H9 (cell line): ENCODE measurements around the gene SCG2. TPM values are rescaled to one million over a fixed set of nuclear protein-coding genes. Genes with fewer than 3 reads are reported as not detected.

ENCODE experiments used
- DNase-seq: peaks from one replicate; pipeline ENCODE4 v3.0.0-alpha.2; 2017
- H2AFZ ChIP-seq: one replicate; pipeline ENCODE4 v1.6.1; 2013; ENCODE audit warnings: mild to moderate bottlenecking, low read length, control low read depth, moderate library complexity
- H2AK5ac ChIP-seq: 2 replicates; pipeline ENCODE4 v1.6.1; 2013; ENCODE audit warnings: low read length, control low read depth, mixed read lengths; ENCODE audit not compliant: insufficient read length
- H2BK120ac ChIP-seq: one replicate; pipeline ENCODE4 v1.6.1; 2013; ENCODE audit warnings: low read depth, mild to moderate bottlenecking, low read length, control low read depth, inconsistent platforms; ENCODE audit not compliant: poor library complexity, severe bottlenecking
- H2BK12ac ChIP-seq: 2 replicates; pipeline ENCODE4 v1.6.1; 2013; ENCODE audit warnings: low read length, control low read depth, mixed read lengths, low read depth; ENCODE audit not compliant: insufficient read length
- H2BK15ac ChIP-seq: 2 replicates; pipeline ENCODE4 v1.6.1; 2013; ENCODE audit warnings: low read depth, low read length, control low read depth
- H2BK20ac ChIP-seq: one replicate; pipeline ENCODE4 v1.6.1; 2013; ENCODE audit warnings: low read depth, mild to moderate bottlenecking, low read length, control low read depth, inconsistent platforms; ENCODE audit not compliant: poor library complexity, severe bottlenecking
- H2BK5ac ChIP-seq: 2 replicates; pipeline ENCODE4 v1.6.1; 2013; ENCODE audit warnings: low read length, control low read depth, mixed read lengths; ENCODE audit not compliant: insufficient read length
- H3K14ac ChIP-seq: 2 replicates; pipeline ENCODE4 v1.6.1; 2013; ENCODE audit warnings: low read length, control low read depth; ENCODE audit not compliant: insufficient read depth
- H3K18ac ChIP-seq: 2 replicates; pipeline ENCODE4 v1.6.1; 2013; ENCODE audit warnings: low read depth, mild to moderate bottlenecking, mixed read lengths, low read length, control low read depth; ENCODE audit not compliant: insufficient read length
- H3K23ac ChIP-seq: 2 replicates; pipeline ENCODE4 v1.6.1; 2013; ENCODE audit warnings: low read length, control low read depth, mixed read lengths, low read depth; ENCODE audit not compliant: insufficient read length
- H3K23me2 ChIP-seq: 2 replicates; pipeline ENCODE4 v1.6.1; 2013; ENCODE audit warnings: low read depth, mild to moderate bottlenecking, mixed read lengths, low read length, control low read depth; ENCODE audit not compliant: insufficient read length, poor library complexity, severe bottlenecking
- H3K27ac ChIP-seq: 2 replicates; pipeline ENCODE4 v1.5.1; 2013; ENCODE audit warnings: low read length, control low read depth, mixed read lengths, low read depth; ENCODE audit not compliant: insufficient read length
- H3K27me3 ChIP-seq: 2 replicates; pipeline ENCODE4 v1.6.1; 2013; ENCODE audit warnings: low read length, control low read depth, inconsistent platforms; ENCODE audit not compliant: insufficient read depth
- H3K4ac ChIP-seq: 2 replicates; pipeline ENCODE4 v1.6.1; 2013; ENCODE audit warnings: low read depth, mild to moderate bottlenecking, control low read depth, inconsistent platforms, low read length, moderate library complexity
- H3K4me1 ChIP-seq: 2 replicates; pipeline ENCODE4 v1.6.1; 2013; ENCODE audit warnings: low read length, control low read depth, inconsistent platforms; ENCODE audit not compliant: insufficient read depth
- H3K4me2 ChIP-seq: 2 replicates; pipeline ENCODE4 v1.6.1; 2013; ENCODE audit warnings: low read length, control low read depth, mixed read lengths; ENCODE audit not compliant: insufficient read length, insufficient read depth
- H3K56ac ChIP-seq: 2 replicates; pipeline ENCODE4 v1.6.1; 2013; ENCODE audit warnings: low read depth, mild to moderate bottlenecking, mixed read lengths, low read length, control low read depth; ENCODE audit not compliant: insufficient read length
- H3K79me1 ChIP-seq: 2 replicates; pipeline ENCODE4 v1.6.1; 2013; ENCODE audit warnings: low read depth, mild to moderate bottlenecking, moderate library complexity, low read length, control low read depth, inconsistent platforms; ENCODE audit not compliant: insufficient read depth, poor library complexity, severe bottlenecking
- H3K79me2 ChIP-seq: 2 replicates; pipeline ENCODE4 v1.6.1; 2013; ENCODE audit warnings: low read length, control low read depth, inconsistent platforms; ENCODE audit not compliant: insufficient read depth
- H3K9ac ChIP-seq: 2 replicates; pipeline ENCODE4 v1.6.1; 2013; ENCODE audit warnings: low read length, control low read depth, mixed read lengths; ENCODE audit not compliant: insufficient read length; ENCODE audit errors: extremely low read depth
- H3K9me3 ChIP-seq: one replicate; pipeline ENCODE4 v1.6.1; 2013; ENCODE audit warnings: low read depth, low read length, inconsistent platforms; ENCODE audit not compliant: control insufficient read depth
- H3T11ph ChIP-seq: one replicate; pipeline ENCODE4 v1.6.1; 2013; ENCODE audit warnings: mild to moderate bottlenecking, low read length, control low read depth, inconsistent platforms
- H4K20me1 ChIP-seq: one replicate; pipeline ENCODE4 v1.6.1; 2013; ENCODE audit not compliant: control insufficient read depth, insufficient read length, insufficient read depth
- H4K5ac ChIP-seq: 2 replicates; pipeline ENCODE4 v1.6.1; 2013; ENCODE audit warnings: low read depth, mild to moderate bottlenecking, mixed read lengths, low read length, control low read depth; ENCODE audit not compliant: insufficient read length
- H4K8ac ChIP-seq: replicated peaks from 2 replicates; pipeline ENCODE4 v1.6.1; 2013; ENCODE audit warnings: low read length, control low read depth, mixed read lengths, low read depth; ENCODE audit not compliant: insufficient read length
- H4K91ac ChIP-seq: 2 replicates; pipeline ENCODE4 v1.6.1; 2013; ENCODE audit warnings: low read depth, mild to moderate bottlenecking, moderate library complexity, mixed read lengths, low read length, control low read depth; ENCODE audit not compliant: insufficient read length
- H3K27ac Mint-ChIP-seq, 3 experiments: 2 replicates in 2 of 3; 3 replicates in 1 of 3; pipeline ENCODE4 v1.8.0; 2020 to 2021; ENCODE audit warnings: mixed read lengths in 3 of 3, mild to moderate bottlenecking in 1 of 3, moderate library complexity in 1 of 3
- H3K27me3 Mint-ChIP-seq: 2 replicates; pipeline ENCODE4 v1.8.0; 2021; ENCODE audit warnings: low read depth, mild to moderate bottlenecking, moderate library complexity, mixed read lengths
- H3K36me3 Mint-ChIP-seq, 3 experiments: 2 replicates in 2 of 3; 3 replicates in 1 of 3; pipeline ENCODE4 v1.8.0; 2020 to 2021; ENCODE audit warnings: low read depth in 3 of 3, mixed read lengths in 3 of 3; ENCODE audit not compliant: insufficient read depth in 1 of 3
- H3K4me1 Mint-ChIP-seq, 2 experiments: 2 replicates each; pipeline ENCODE4 v1.8.0; 2020; ENCODE audit warnings: mixed read lengths in 2 of 2
- H3K4me3 Mint-ChIP-seq, 2 experiments: 2 replicates in 1 of 2; 3 replicates in 1 of 2; pipeline ENCODE4 v1.8.0; 2020 to 2021; ENCODE audit warnings: mild to moderate bottlenecking in 2 of 2, mixed read lengths in 2 of 2, moderate library complexity in 1 of 2
- H3K9me3 Mint-ChIP-seq, 2 experiments: 2 replicates in 1 of 2; 3 replicates in 1 of 2; pipeline ENCODE4 v1.8.0; 2020; ENCODE audit warnings: mild to moderate bottlenecking in 2 of 2, mixed read lengths in 2 of 2, moderate library complexity in 1 of 2
- WGBS: extraction: QIAGEN DNeasy Blood & Tissue Kit; methylation state at CpG from one replicate; pipeline ENCODE4 v1.1.7; 2013; ENCODE audit warnings: missing lambda C conversion rate, low lambda C conversion rate, mixed read lengths; ENCODE audit not compliant: insufficient read length; ENCODE audit errors: extremely low coverage; 5-methylcytosine and 5-hydroxymethylcytosine counted together
- total RNA-seq: library from RNA; stranded (reverse); gene quantifications from 2 replicates; pipeline ENCODE4 v1.2.1, GENCODE V29; 2021
- TF ChIP-seq, protein P1 (sequence below): fragments of 200-600 bp; sonication (generic); conservative IDR thresholded peaks from 3 replicates; pipeline ENCODE4 v1.8.0; 2021; ENCODE audit warnings: antibody characterized with exemption, mild to moderate bottlenecking

Gene SCG2
- total RNA-seq, 1 experiment from 2014 or later = 4.4 TPM

DNA sequence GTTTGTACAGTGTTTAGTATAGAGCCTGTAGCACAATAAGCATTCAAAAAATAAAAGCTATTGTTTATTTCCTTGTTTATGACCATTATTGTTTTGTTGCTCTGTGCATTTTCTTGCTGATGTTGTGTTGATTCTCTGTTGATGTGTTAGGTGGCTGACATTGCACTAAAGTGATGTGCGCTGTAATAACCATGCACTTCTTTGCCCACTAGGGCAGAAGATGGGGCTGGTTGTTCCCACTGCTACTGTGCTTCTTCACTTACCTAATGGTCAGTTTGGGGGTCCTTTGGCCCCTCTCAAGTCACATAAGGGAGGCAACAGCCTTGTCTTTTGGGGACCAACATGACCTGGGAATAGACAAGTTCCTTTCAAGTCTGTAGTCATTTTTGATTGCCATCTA lies 6.0 kb downstream of the SCG2 start:
- no peaks in the 10 kb centered on the region for H3K27me3 Mint-ChIP-seq
- Histone ChIP-seq H2BK15ac (no peak overlapping the region), H2BK12ac (no peak overlapping the region), H3K23me2 (no peaks in the 10 kb centered on the region), H2AK5ac (no peak overlapping the region), H3K4me2 (no peak overlapping the region), H3K4me1 (no peaks in the 10 kb centered on the region), H3K23ac (no peak overlapping the region), H3K18ac (no peak overlapping the region), H3T11ph (no peak overlapping the region), H2AFZ (no peak overlapping the region), H4K91ac (no peak overlapping the region), H3K9me3 (no peaks in the 10 kb centered on the region), H3K14ac (no peak overlapping the region), H4K20me1 (no peaks in the 10 kb centered on the region), H4K8ac (no peak overlapping the region), H2BK120ac (no peak overlapping the region), H3K79me2 (no peaks in the 10 kb centered on the region), H3K27ac (no peak overlapping the region), H3K9ac (no peak overlapping the region), H3K79me1 (no peaks in the 10 kb centered on the region), H4K5ac (no peak overlapping the region), H3K56ac (no peak overlapping the region), H3K4ac (no peak overlapping the region), H3K27me3 (no peaks in the 10 kb centered on the region), H2BK5ac (no peak overlapping the region), H2BK20ac (no peak overlapping the region)
- DNase-seq = no peak
- TF ChIP-seq, protein P1, sequence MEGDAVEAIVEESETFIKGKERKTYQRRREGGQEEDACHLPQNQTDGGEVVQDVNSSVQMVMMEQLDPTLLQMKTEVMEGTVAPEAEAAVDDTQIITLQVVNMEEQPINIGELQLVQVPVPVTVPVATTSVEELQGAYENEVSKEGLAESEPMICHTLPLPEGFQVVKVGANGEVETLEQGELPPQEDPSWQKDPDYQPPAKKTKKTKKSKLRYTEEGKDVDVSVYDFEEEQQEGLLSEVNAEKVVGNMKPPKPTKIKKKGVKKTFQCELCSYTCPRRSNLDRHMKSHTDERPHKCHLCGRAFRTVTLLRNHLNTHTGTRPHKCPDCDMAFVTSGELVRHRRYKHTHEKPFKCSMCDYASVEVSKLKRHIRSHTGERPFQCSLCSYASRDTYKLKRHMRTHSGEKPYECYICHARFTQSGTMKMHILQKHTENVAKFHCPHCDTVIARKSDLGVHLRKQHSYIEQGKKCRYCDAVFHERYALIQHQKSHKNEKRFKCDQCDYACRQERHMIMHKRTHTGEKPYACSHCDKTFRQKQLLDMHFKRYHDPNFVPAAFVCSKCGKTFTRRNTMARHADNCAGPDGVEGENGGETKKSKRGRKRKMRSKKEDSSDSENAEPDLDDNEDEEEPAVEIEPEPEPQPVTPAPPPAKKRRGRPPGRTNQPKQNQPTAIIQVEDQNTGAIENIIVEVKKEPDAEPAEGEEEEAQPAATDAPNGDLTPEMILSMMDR = 0 out of 3 replicates have a peak, but pooled peaks have one; percentile 12
- no peak overlapping the region; a peak in 1 of 7 replicates for H3K27ac Mint-ChIP-seq
- peaks cover 0 to 8% (median 6%) of the 10 kb centered on the region in 3 experiments; a peak in 4 of 7 replicates for H3K36me3 Mint-ChIP-seq
- no CpG with 5 or more reads among the region's 1 CpG for WGBS
- H3K4me3 Mint-ChIP-seq = no peak overlapping the region
- no peaks in the 10 kb centered on the region for H3K9me3 Mint-ChIP-seq
- no peaks in the 10 kb centered on the region for H3K4me1 Mint-ChIP-seq
